ENCODE results near the gene NME3. TPM values are rescaled to one million over a fixed set of nuclear protein-coding genes. Genes with fewer than 3 reads are reported as not detected.

NME3 gene
- total and polyA plus RNA-seq, 9 of the 15 experiments (the other 6 are each of a cell fraction or from before 2014, with no cell fraction given), result 0.68 to 76.3 (median 11.5) TPM

DNA sequence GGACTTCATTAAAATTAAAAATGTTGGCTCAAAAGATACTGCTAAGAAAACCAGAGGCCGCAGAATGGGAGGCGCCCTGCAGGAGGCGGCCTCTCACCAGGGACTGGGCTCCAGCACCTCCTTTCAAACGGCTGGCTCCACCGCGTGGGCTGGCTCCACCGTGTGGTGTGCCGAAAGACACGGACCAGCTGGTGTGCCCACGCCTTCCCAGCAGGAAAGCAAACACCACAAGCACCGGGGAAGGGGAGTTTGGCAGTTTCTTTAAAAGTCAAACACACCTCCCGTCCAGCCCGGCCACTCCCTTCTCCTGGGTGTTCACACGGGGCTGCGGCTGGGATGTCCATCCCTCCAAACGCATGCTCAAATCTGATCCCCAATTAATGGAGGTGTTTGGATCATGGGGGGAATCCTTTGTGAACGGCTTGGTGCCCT is 41.4 kb upstream of the NME3 start (continued):
- TF ChIP-seq, protein P1, sequence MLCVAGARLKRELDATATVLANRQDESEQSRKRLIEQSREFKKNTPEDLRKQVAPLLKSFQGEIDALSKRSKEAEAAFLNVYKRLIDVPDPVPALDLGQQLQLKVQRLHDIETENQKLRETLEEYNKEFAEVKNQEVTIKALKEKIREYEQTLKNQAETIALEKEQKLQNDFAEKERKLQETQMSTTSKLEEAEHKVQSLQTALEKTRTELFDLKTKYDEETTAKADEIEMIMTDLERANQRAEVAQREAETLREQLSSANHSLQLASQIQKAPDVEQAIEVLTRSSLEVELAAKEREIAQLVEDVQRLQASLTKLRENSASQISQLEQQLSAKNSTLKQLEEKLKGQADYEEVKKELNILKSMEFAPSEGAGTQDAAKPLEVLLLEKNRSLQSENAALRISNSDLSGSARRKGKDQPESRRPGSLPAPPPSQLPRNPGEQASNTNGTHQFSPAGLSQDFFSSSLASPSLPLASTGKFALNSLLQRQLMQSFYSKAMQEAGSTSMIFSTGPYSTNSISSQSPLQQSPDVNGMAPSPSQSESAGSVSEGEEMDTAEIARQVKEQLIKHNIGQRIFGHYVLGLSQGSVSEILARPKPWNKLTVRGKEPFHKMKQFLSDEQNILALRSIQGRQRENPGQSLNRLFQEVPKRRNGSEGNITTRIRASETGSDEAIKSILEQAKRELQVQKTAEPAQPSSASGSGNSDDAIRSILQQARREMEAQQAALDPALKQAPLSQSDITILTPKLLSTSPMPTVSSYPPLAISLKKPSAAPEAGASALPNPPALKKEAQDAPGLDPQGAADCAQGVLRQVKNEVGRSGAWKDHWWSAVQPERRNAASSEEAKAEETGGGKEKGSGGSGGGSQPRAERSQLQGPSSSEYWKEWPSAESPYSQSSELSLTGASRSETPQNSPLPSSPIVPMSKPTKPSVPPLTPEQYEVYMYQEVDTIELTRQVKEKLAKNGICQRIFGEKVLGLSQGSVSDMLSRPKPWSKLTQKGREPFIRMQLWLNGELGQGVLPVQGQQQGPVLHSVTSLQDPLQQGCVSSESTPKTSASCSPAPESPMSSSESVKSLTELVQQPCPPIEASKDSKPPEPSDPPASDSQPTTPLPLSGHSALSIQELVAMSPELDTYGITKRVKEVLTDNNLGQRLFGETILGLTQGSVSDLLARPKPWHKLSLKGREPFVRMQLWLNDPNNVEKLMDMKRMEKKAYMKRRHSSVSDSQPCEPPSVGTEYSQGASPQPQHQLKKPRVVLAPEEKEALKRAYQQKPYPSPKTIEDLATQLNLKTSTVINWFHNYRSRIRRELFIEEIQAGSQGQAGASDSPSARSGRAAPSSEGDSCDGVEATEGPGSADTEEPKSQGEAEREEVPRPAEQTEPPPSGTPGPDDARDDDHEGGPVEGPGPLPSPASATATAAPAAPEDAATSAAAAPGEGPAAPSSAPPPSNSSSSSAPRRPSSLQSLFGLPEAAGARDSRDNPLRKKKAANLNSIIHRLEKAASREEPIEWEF (CRISPR knock-in tag; IDR thresholded peaks at IDR 0.05), result no peak
- TF ChIP-seq SRSF9 (IDR thresholded peaks at IDR 0.05; ENCODE audit: borderline replicate concordance, low read depth, low read length) (no peak), FOXM1 (IDR thresholded peaks at IDR 0.05; ENCODE audit: low read depth) (peak; percentile 18; the same call in 1 of the 2 replicates), FOXM1 (CRISPR knock-in tag; IDR thresholded peaks at IDR 0.05; ENCODE audit: low read depth) (no peak), KHSRP (IDR thresholded peaks at IDR 0.05) (no peak), ZNF586 (CRISPR knock-in tag; conservative IDR thresholded peaks at IDR 0.05) (no peak), ZEB2 (IDR thresholded peaks at IDR 0.05) (no peak), YBX1 (IDR thresholded peaks at IDR 0.05) (no peak), PML (IDR thresholded peaks at IDR 0.05; ENCODE audit: low read length) (no peak), NCOA1 (IDR thresholded peaks at IDR 0.05; ENCODE audit: low read depth) (no peak), ZNF695 (CRISPR knock-in tag; IDR thresholded peaks at IDR 0.05) (no peak), ZNF561 (CRISPR knock-in tag; conservative IDR thresholded peaks at IDR 0.05) (no peak), L3MBTL2 (IDR thresholded peaks at IDR 0.05) (peak; percentile 79), ZNF644 (tag; IDR thresholded peaks at IDR 0.05; ENCODE audit: low read depth) (no peak), ADNP (tag; IDR thresholded peaks at IDR 0.05) (no peak), ESRRA (IDR thresholded peaks at IDR 0.05; ENCODE audit: borderline replicate concordance, low read depth) (no peak), ARID2 (IDR thresholded peaks at IDR 0.05) (no peak)
- TF ChIP-seq, protein P2, sequence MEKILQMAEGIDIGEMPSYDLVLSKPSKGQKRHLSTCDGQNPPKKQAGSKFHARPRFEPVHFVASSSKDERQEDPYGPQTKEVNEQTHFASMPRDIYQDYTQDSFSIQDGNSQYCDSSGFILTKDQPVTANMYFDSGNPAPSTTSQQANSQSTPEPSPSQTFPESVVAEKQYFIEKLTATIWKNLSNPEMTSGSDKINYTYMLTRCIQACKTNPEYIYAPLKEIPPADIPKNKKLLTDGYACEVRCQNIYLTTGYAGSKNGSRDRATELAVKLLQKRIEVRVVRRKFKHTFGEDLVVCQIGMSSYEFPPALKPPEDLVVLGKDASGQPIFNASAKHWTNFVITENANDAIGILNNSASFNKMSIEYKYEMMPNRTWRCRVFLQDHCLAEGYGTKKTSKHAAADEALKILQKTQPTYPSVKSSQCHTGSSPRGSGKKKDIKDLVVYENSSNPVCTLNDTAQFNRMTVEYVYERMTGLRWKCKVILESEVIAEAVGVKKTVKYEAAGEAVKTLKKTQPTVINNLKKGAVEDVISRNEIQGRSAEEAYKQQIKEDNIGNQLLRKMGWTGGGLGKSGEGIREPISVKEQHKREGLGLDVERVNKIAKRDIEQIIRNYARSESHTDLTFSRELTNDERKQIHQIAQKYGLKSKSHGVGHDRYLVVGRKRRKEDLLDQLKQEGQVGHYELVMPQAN (IDR thresholded peaks at IDR 0.05; ENCODE audit: borderline replicate concordance), result no peak
- TF ChIP-seq, protein P3, sequence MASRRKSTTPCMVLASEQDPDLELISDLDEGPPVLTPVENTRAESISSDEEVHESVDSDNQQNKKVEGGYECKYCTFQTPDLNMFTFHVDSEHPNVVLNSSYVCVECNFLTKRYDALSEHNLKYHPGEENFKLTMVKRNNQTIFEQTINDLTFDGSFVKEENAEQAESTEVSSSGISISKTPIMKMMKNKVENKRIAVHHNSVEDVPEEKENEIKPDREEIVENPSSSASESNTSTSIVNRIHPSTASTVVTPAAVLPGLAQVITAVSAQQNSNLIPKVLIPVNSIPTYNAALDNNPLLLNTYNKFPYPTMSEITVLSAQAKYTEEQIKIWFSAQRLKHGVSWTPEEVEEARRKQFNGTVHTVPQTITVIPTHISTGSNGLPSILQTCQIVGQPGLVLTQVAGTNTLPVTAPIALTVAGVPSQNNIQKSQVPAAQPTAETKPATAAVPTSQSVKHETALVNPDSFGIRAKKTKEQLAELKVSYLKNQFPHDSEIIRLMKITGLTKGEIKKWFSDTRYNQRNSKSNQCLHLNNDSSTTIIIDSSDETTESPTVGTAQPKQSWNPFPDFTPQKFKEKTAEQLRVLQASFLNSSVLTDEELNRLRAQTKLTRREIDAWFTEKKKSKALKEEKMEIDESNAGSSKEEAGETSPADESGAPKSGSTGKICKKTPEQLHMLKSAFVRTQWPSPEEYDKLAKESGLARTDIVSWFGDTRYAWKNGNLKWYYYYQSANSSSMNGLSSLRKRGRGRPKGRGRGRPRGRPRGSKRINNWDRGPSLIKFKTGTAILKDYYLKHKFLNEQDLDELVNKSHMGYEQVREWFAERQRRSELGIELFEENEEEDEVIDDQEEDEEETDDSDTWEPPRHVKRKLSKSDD (conservative IDR thresholded peaks at IDR 0.05; ENCODE audit: low read length), result no peak
- TF ChIP-seq, protein P4, sequence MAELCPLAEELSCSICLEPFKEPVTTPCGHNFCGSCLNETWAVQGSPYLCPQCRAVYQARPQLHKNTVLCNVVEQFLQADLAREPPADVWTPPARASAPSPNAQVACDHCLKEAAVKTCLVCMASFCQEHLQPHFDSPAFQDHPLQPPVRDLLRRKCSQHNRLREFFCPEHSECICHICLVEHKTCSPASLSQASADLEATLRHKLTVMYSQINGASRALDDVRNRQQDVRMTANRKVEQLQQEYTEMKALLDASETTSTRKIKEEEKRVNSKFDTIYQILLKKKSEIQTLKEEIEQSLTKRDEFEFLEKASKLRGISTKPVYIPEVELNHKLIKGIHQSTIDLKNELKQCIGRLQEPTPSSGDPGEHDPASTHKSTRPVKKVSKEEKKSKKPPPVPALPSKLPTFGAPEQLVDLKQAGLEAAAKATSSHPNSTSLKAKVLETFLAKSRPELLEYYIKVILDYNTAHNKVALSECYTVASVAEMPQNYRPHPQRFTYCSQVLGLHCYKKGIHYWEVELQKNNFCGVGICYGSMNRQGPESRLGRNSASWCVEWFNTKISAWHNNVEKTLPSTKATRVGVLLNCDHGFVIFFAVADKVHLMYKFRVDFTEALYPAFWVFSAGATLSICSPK (IDR thresholded peaks at IDR 0.05; ENCODE audit: borderline replicate concordance), result no peak
